Activated T-cell treated with anti-CD3 and anti-CD28 coated beads, Interleukin-2, amount 50 U/mL, for 1 hour (primary cell): ENCODE data around the gene DEFB108B.
"Not testable (repeated sequence)": the region's sequence is repeated elsewhere in the genome, so short reads cannot be mapped to it uniquely, and the experiment has no call there.

Source experiments
- DNase-seq: peaks from one replicate; pipeline ENCODE4 v3.0.0-alpha.2; 2020

DEFB108B gene

GRCh38 chr11:71821539-71821938, 11.5 kb upstream of the DEFB108B start:
- not testable (repeated sequence) for DNase-seq

- DNase-seq = not testable (repeated sequence)
Observed at GRCh38 chr11:71829247-71829646, 3.8 kb upstream of the DEFB108B start.

GRCh38 chr11:71829686-71830085, 3.3 kb upstream of the DEFB108B start:
- not testable (repeated sequence) for DNase-seq

- not testable (repeated sequence) for DNase-seq
Observed at GRCh38 chr11:71842720-71843119, 9.7 kb downstream of the DEFB108B start.

GRCh38 chr11:71843355-71843754, 10.4 kb downstream of the DEFB108B start:
- DNase-seq = not testable (repeated sequence)

GRCh38 chr11:71843858-71844257, 10.9 kb downstream of the DEFB108B start:
- no peak for DNase-seq

- DNase-seq = not testable (repeated sequence)
Observed at GRCh38 chr11:71853895-71854294, 20.9 kb downstream of the DEFB108B start.

GRCh38 chr11:71855880-71856279, 22.9 kb downstream of the DEFB108B start:
- DNase-seq = not testable (repeated sequence)

- DNase-seq = not testable (repeated sequence)
Observed at GRCh38 chr11:71860835-71861234, 27.8 kb downstream of the DEFB108B start.

GRCh38 chr11:71863978-71864627, 31.1 kb downstream of the DEFB108B start:
- DNase-seq = not testable (repeated sequence)

GRCh38 chr11:71867209-71867608, 34.2 kb downstream of the DEFB108B start:
- not testable (repeated sequence) for DNase-seq

- DNase-seq = not testable (repeated sequence)
Observed at GRCh38 chr11:71869931-71870330, 36.9 kb downstream of the DEFB108B start.

- not testable (repeated sequence) for DNase-seq
Observed at GRCh38 chr11:71870661-71871060, 37.7 kb downstream of the DEFB108B start.

GRCh38 chr11:71876262-71876661, 43.3 kb downstream of the DEFB108B start:
- not testable (repeated sequence) for DNase-seq

GRCh38 chr11:71878059-71878458, 45.1 kb downstream of the DEFB108B start, which contains the start of gene DEFB131B:
DEFB131B (plus strand) TSS chr11:71878453; CDS start chr11:71878453, 0 bp downstream.
- not testable (repeated sequence) for DNase-seq

- DNase-seq = not testable (repeated sequence)
Observed at GRCh38 chr11:71885806-71886205, 52.8 kb downstream of the DEFB108B start.
